ENCODE results near the gene STIP1.
A peak's percentile ranks its signal among the peaks of the same experiment; 100 is the strongest.

The STIP1 gene

DNA sequence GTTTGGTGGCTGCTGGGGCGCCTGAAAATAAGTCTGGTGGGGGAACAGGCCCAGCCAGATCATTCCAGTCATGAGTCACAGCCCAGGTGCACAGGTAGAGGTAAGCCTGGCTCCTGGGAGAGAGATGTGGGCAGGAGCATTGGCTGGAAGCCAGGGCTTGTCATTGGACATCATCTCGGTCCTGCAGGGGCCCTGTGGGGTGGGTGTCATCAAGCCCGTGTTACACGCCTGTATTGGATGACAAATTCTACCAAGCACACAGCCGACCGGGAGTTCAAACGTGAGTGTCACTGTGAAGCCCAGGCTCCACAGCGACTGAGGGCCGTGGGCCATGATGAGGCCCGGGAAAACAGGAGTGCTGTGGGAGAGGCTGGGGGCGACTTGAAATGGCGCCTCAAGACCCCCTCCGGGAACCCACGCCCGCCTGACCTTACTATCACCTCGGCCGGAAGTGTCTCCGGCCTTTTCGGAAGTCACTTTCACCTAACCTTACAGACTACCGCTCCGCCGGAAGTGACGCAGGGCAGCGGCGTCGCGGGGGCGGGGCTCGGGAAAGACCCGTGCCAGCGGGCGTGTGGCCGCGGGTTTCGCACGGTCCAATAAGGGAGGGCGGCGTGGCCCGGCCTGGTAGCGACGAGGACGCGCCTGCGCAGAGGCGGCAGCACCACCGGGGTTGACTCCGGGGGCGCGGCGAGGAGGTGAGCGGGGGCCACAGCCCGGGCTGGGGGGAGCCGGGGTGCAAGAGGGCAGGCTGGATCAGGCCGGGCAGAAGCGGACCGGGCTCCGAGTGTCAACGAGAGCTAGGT lies 54.7 kb downstream of the STIP1 start, which contains the start of gene FKBP2:
TSS of gene FKBP2 (plus strand) at position 661 of the 806 bp plus-strand sequence. CDS start 1,293 bp downstream, outside the sequence.
- peak within 1 kb of the TSS; percentile 99 for H3K4me2 ChIP-seq (ENCODE audit: low read length)
- peak within 1 kb of the TSS; percentile 94 for H3K9ac ChIP-seq (ENCODE audit: low read length)
- peaks cover 6% of the 10 kb centered on the region; the same call in 1 of the 2 replicates for H4K20me1 ChIP-seq (ENCODE audit: insufficient read depth, low read length)
- H2AFZ ChIP-seq (ENCODE audit: low read depth, low read length): 0 out of 2 replicates have a peak within 1 kb of the TSS, but pooled peaks have one; percentile 35
- peak within 1 kb of the TSS; percentile 94 for H3K4me3 ChIP-seq (ENCODE audit: low read length)
- H3K36me3 ChIP-seq (replicated peaks; ENCODE audit: low read depth, low read length): peaks cover 47% of the 10 kb centered on the region
- H3K27me3 ChIP-seq (ENCODE audit: low read depth, low read length): no peaks in the 10 kb centered on the region
- H3K27ac ChIP-seq (ENCODE audit: low read length): peak within 1 kb of the TSS; percentile 89
- H3K9me3 ChIP-seq (ENCODE audit: insufficient read depth, low read length): no peaks in the 10 kb centered on the region
- peaks cover 61% of the 10 kb centered on the region for H3K4me1 ChIP-seq (ENCODE audit: low read length)
- H3K79me2 ChIP-seq (ENCODE audit: low read length): peaks cover 50% of the 10 kb centered on the region
- TF ChIP-seq, protein P1, sequence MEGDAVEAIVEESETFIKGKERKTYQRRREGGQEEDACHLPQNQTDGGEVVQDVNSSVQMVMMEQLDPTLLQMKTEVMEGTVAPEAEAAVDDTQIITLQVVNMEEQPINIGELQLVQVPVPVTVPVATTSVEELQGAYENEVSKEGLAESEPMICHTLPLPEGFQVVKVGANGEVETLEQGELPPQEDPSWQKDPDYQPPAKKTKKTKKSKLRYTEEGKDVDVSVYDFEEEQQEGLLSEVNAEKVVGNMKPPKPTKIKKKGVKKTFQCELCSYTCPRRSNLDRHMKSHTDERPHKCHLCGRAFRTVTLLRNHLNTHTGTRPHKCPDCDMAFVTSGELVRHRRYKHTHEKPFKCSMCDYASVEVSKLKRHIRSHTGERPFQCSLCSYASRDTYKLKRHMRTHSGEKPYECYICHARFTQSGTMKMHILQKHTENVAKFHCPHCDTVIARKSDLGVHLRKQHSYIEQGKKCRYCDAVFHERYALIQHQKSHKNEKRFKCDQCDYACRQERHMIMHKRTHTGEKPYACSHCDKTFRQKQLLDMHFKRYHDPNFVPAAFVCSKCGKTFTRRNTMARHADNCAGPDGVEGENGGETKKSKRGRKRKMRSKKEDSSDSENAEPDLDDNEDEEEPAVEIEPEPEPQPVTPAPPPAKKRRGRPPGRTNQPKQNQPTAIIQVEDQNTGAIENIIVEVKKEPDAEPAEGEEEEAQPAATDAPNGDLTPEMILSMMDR (IDR thresholded peaks at IDR 0.05; ENCODE audit: low read depth, low read length): no peak
- TF ChIP-seq EZH2phosphoT487 (IDR thresholded peaks at IDR 0.05; ENCODE audit: low read depth): no peak

DNA sequence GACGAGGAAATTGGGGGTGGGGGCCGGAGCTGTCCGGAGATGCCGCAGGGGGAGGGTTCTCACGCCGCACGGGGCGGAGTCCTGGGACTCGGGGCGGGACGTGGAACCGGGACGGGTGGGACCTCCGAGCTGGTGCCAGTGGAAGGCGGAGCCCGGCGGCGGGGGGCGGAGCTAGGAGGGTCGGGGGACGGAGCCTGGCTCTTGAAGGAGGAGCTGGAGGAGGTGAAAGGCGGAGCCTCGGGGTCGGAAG lies 55.2 kb downstream of the STIP1 start:
- Histone ChIP-seq H3K27me3 (ENCODE audit: low read depth, low read length) (no peaks in the 10 kb centered on the region), H2AFZ (ENCODE audit: low read depth, low read length) (0 out of 2 replicates have a peak overlapping the region, but pooled peaks have one; percentile 35), H3K36me3 (replicated peaks; ENCODE audit: low read depth, low read length) (peaks cover 42% of the 10 kb centered on the region), H3K9ac (ENCODE audit: low read length) (peak overlapping the region; percentile 94), H3K4me1 (ENCODE audit: low read length) (peaks cover 56% of the 10 kb centered on the region), H3K27ac (ENCODE audit: low read length) (peak overlapping the region; percentile 89), H3K9me3 (ENCODE audit: insufficient read depth, low read length) (no peaks in the 10 kb centered on the region), H3K79me2 (ENCODE audit: low read length) (peaks cover 50% of the 10 kb centered on the region), H4K20me1 (ENCODE audit: insufficient read depth, low read length) (0 out of 2 replicates have a peak, but pooled peaks cover 3% of the 10 kb centered on the region), H3K4me3 (ENCODE audit: low read length) (peak overlapping the region; percentile 94), H3K4me2 (ENCODE audit: low read length) (peak overlapping the region; percentile 99)
- no peak for TF ChIP-seq EZH2phosphoT487 (IDR thresholded peaks at IDR 0.05; ENCODE audit: low read depth)
- TF ChIP-seq, protein P1 (IDR thresholded peaks at IDR 0.05; ENCODE audit: low read depth, low read length): no peak

DNA sequence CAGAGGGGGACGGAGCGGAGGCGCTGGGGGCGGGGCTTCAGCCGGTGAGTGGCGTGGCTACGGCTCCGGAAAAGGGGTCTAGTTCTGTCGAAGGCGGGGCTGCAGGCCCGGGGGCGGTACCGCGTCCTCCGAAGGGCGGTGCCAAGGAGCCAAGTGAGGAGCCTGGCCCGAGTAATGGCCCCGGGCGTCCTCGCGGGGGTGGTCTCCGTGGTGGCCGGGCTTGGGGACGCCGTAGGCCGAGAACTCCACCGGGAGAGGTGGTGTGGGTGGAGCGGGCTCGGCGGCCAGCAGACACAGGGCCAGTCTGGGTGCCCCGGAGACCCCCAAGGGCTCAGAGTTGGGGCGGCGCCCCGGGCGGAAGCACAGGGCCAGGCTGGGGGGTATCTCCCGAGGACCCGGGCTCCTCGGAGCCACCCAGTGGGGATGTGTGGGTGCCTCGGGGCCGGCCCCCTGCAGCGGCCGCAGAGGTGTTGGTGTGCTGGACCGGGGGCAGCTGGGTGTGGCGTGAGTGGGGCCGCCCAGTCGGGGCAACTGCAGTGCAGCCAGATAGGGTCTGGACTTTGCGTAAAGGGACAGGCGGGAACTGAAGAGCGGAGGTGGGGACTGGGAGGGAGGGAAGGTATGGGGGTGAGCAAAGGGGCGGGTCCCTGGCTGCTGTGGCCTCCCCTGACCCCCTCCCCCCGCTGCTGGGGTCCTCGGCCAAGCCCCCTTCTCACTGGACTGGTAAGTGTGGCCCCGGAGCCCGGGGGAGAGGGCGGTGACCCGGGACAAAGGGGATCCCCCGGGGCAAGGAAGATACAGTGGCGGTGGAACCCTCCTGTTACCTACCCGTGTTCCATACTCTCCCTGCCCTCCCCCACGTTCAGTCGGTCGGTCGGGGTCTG lies 55.8 kb downstream of the STIP1 start:
- Histone ChIP-seq H2AFZ (ENCODE audit: low read depth, low read length) (no peak overlapping the region), H3K27ac (ENCODE audit: low read length) (peak overlapping the region; percentile 73), H3K9me3 (ENCODE audit: insufficient read depth, low read length) (no peaks in the 10 kb centered on the region), H3K4me3 (ENCODE audit: low read length) (peak overlapping the region; percentile 84), H3K4me1 (ENCODE audit: low read length) (peaks cover 56% of the 10 kb centered on the region), H3K79me2 (ENCODE audit: low read length) (peaks cover 55% of the 10 kb centered on the region), H3K36me3 (replicated peaks; ENCODE audit: low read depth, low read length) (peaks cover 41% of the 10 kb centered on the region), H3K4me2 (ENCODE audit: low read length) (peak overlapping the region; percentile 89), H3K9ac (ENCODE audit: low read length) (peak overlapping the region; percentile 88), H3K27me3 (ENCODE audit: low read depth, low read length) (no peaks in the 10 kb centered on the region), H4K20me1 (ENCODE audit: insufficient read depth, low read length) (0 out of 2 replicates have a peak, but pooled peaks cover 3% of the 10 kb centered on the region)
- TF ChIP-seq, protein P1 (IDR thresholded peaks at IDR 0.05; ENCODE audit: low read depth, low read length): no peak
- no peak for TF ChIP-seq EZH2phosphoT487 (IDR thresholded peaks at IDR 0.05; ENCODE audit: low read depth)
